HEK293 (cell line): ENCODE data around the gene DLEC1.

Experiments
- CTCF ChIA-PET: fragments of 350-600 bp; formaldehyde crosslinking; extraction: SDS; loops from one replicate; lab custom pipeline; 2021; ENCODE audit warnings: antibody characterized with exemption; lab: Yijun Ruan, JAX
- POLR2A ChIA-PET: fragments of 300-600 bp; formaldehyde crosslinking; extraction: SDS; loops from one replicate; lab custom pipeline; 2020; ENCODE audit warnings: antibody characterized with exemption, inconsistent platforms; lab: Yijun Ruan, JAX
- H3K27ac ChIP-seq: fragments of 200-500 bp; sonication (Bioruptor generic); 2 replicates; pipeline ENCODE4 v1.5.1; 2014; ENCODE audit warnings: low read depth, low read length, control low read depth, inconsistent platforms; ENCODE audit errors: extremely low read depth
- H3K36me3 ChIP-seq, 2 experiments: fragments of 200-500 bp in 1 of 2; sonication (Bioruptor generic) in 1 of 2; 1 replicate in 1 of 2; 2 replicates in 1 of 2; pipeline ENCODE4 v1.5.1; 2014 to 2017; ENCODE audit warnings: inconsistent platforms in 2 of 2, low read length in 2 of 2; ENCODE audit not compliant: control insufficient read depth in 2 of 2, insufficient read depth in 1 of 2
- H3K4me1 ChIP-seq: fragments of 200-500 bp; sonication (Bioruptor generic); 2 replicates; pipeline ENCODE4 v1.5.1; 2014; ENCODE audit warnings: mild to moderate bottlenecking, low read length, inconsistent platforms; ENCODE audit not compliant: control insufficient read depth, insufficient read depth
- H3K4me3 ChIP-seq: 2 replicates; pipeline ENCODE4 v1.5.1; 2011; ENCODE audit warnings: low read depth, mild to moderate bottlenecking, control low read depth, low read length, moderate library complexity
- H3K9me3 ChIP-seq: fragments of 200-500 bp; sonication (Bioruptor generic); 2 replicates; pipeline ENCODE4 v1.5.1; 2014; ENCODE audit warnings: low read depth, low read length, inconsistent platforms; ENCODE audit not compliant: control insufficient read depth, insufficient read depth
- BCL11B ChIP-seq: fragments of 450-650 bp; formaldehyde crosslinking; IDR thresholded peaks from 2 replicates; pipeline ENCODE4 v1.5.1; 2016; ENCODE audit warnings: low read depth, missing biosample characterization, missing genetic modification characterization
- EGR2 ChIP-seq: fragments of 450-650 bp; formaldehyde crosslinking; IDR thresholded peaks from 2 replicates; pipeline ENCODE4 v1.5.1; 2016; ENCODE audit warnings: low read depth, missing biosample characterization, missing genetic modification characterization
- KLF8 ChIP-seq: fragments of 450-650 bp; formaldehyde crosslinking; IDR thresholded peaks from 2 replicates; pipeline ENCODE4 v1.5.1; 2016; ENCODE audit warnings: missing biosample characterization, missing genetic modification characterization
- OSR2 ChIP-seq: fragments of 450-650 bp; formaldehyde crosslinking; IDR thresholded peaks from 2 replicates; pipeline ENCODE4 v1.5.1; 2016; ENCODE audit warnings: missing biosample characterization, missing genetic modification characterization
- SETDB1 ChIP-seq: IDR thresholded peaks from one replicate; pipeline ENCODE4 v1.6.1; 2017; ENCODE audit warnings: mild to moderate bottlenecking, low read length, moderate library complexity, mixed read lengths; ENCODE audit not compliant: insufficient read length
- SP2 ChIP-seq: fragments of 450-650 bp; formaldehyde crosslinking; IDR thresholded peaks from 2 replicates; pipeline ENCODE4 v1.5.1; 2016; ENCODE audit warnings: missing biosample characterization, missing genetic modification characterization
- ZNF274 ChIP-seq, 2 experiments: fragments of 200-500 bp in 1 of 2; fragments of 450-650 bp in 1 of 2; sonication (Bioruptor generic) in 1 of 2; formaldehyde crosslinking in 1 of 2; IDR thresholded peaks; 2 replicates each; pipeline versions ENCODE4 v1.5.1 to v1.6.1; 2014 to 2016; ENCODE audit warnings: borderline replicate concordance in 1 of 2, inconsistent platforms in 1 of 2, low read length in 1 of 2, missing biosample characterization in 1 of 2, missing genetic modification characterization in 1 of 2
- ZNF423 ChIP-seq: fragments of 450-650 bp; formaldehyde crosslinking; IDR thresholded peaks from 2 replicates; pipeline ENCODE4 v1.5.1; 2016; ENCODE audit warnings: missing biosample characterization, missing genetic modification characterization
- ZNF426 ChIP-seq: fragments of 450-650 bp; formaldehyde crosslinking; IDR thresholded peaks from 2 replicates; pipeline ENCODE4 v1.5.1; 2017; ENCODE audit warnings: missing biosample characterization, missing genetic modification characterization, mild to moderate bottlenecking, inconsistent platforms, moderate library complexity
- ZNF48 ChIP-seq: fragments of 450-650 bp; formaldehyde crosslinking; IDR thresholded peaks from 2 replicates; pipeline ENCODE4 v1.5.1; 2016; ENCODE audit warnings: missing biosample characterization, missing genetic modification characterization
- ZNF529 ChIP-seq: fragments of 450-650 bp; formaldehyde crosslinking; IDR thresholded peaks from 2 replicates; pipeline ENCODE4 v1.5.1; 2017; ENCODE audit warnings: missing genetic modification characterization, missing biosample characterization; ENCODE audit not compliant: insufficient replicate concordance
- ZNF571 ChIP-seq: fragments of 450-650 bp; formaldehyde crosslinking; IDR thresholded peaks from 2 replicates; pipeline ENCODE4 v1.5.0; 2017; ENCODE audit warnings: missing biosample characterization, missing genetic modification characterization
- ZNF677 ChIP-seq: fragments of 450-650 bp; IDR thresholded peaks from 2 replicates; pipeline ENCODE4 v1.5.0; 2018; ENCODE audit warnings: missing biosample characterization, mild to moderate bottlenecking, missing genetic modification characterization, moderate library complexity
- ZNF776 ChIP-seq: fragments of 450-650 bp; formaldehyde crosslinking; IDR thresholded peaks from 2 replicates; pipeline ENCODE4 v1.5.0; 2017; ENCODE audit warnings: missing biosample characterization, missing genetic modification characterization, borderline replicate concordance
- ZNF791 ChIP-seq: fragments of 450-650 bp; formaldehyde crosslinking; IDR thresholded peaks from 2 replicates; pipeline ENCODE4 v1.5.1; 2016; ENCODE audit warnings: missing biosample characterization, missing genetic modification characterization
- ZNF792 ChIP-seq: fragments of 450-650 bp; formaldehyde crosslinking; IDR thresholded peaks from 2 replicates; pipeline ENCODE4 v1.5.1; 2016; ENCODE audit warnings: missing biosample characterization, missing genetic modification characterization
- TF ChIP-seq, protein P1 (sequence below): fragments of 450-650 bp; formaldehyde crosslinking; IDR thresholded peaks from 2 replicates; pipeline ENCODE4 v1.5.1; 2016; ENCODE audit warnings: missing biosample characterization, missing genetic modification characterization, borderline replicate concordance
- TF ChIP-seq, protein P2 (sequence below): fragments of 450-650 bp; formaldehyde crosslinking; IDR thresholded peaks from 2 replicates; pipeline ENCODE4; 2016; ENCODE audit warnings: missing biosample characterization, missing genetic modification characterization
- TF ChIP-seq, protein P3 (sequence below): fragments of 450-650 bp; formaldehyde crosslinking; IDR thresholded peaks from 2 replicates; pipeline ENCODE4 v1.5.1; 2016; ENCODE audit warnings: missing biosample characterization, missing genetic modification characterization
- TF ChIP-seq, protein P4 (sequence below): fragments of 450-650 bp; formaldehyde crosslinking; IDR thresholded peaks from 2 replicates; pipeline ENCODE4 v1.5.1; 2016; ENCODE audit warnings: missing biosample characterization, missing genetic modification characterization

Gene DLEC1

DNA sequence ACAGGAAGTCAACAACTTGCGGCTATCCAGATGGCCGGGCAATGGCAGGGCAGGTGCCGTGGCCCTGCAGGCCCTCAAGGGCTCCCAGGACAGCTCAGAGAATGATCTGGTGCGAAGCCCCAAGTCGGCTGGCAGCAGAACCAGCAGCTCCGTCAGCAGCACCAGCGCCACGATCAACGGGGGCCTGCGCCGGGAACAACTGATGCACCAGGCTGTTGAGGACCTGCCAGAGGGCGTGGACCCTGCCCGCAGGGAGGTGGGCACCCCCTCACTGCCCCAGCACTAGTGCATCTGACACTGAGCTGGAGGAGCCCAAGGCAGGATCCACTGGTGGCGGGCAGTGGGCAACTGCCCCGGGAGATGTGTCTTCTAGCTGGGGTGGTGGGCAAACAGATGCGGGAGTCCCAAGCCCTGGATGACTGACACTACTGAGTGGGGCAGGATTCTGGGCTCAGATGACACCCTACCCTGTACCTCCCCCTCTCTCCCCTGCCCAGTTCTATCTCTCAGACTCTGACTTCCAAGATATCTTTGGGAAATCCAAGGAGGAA lies 32.5 kb upstream of the DLEC1 start:
- CTCF ChIA-PET: no interaction called here
- TF ChIP-seq, protein P1, sequence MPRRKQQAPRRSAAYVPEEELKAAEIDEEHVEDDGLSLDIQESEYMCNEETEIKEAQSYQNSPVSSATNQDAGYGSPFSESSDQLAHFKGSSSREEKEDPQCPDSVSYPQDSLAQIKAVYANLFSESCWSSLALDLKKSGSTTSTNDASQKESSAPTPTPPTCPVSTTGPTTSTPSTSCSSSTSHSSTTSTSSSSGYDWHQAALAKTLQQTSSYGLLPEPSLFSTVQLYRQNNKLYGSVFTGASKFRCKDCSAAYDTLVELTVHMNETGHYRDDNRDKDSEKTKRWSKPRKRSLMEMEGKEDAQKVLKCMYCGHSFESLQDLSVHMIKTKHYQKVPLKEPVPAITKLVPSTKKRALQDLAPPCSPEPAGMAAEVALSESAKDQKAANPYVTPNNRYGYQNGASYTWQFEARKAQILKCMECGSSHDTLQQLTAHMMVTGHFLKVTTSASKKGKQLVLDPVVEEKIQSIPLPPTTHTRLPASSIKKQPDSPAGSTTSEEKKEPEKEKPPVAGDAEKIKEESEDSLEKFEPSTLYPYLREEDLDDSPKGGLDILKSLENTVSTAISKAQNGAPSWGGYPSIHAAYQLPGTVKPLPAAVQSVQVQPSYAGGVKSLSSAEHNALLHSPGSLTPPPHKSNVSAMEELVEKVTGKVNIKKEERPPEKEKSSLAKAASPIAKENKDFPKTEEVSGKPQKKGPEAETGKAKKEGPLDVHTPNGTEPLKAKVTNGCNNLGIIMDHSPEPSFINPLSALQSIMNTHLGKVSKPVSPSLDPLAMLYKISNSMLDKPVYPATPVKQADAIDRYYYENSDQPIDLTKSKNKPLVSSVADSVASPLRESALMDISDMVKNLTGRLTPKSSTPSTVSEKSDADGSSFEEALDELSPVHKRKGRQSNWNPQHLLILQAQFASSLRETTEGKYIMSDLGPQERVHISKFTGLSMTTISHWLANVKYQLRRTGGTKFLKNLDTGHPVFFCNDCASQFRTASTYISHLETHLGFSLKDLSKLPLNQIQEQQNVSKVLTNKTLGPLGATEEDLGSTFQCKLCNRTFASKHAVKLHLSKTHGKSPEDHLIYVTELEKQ (tag by site-specific recombination): no peak
- no peaks in the 10 kb centered on the region for H3K9me3 ChIP-seq
- H3K36me3 ChIP-seq: peaks cover 0 to 4% of the 10 kb centered on the region in 2 experiments; a peak in 1 of 3 replicates
- no peak overlapping the region for H3K27ac ChIP-seq
- no peaks in the 10 kb centered on the region for H3K4me1 ChIP-seq
- POLR2A ChIA-PET: interaction anchor here (0.7 kb wide), 1 partner anchor 469 kb away, joined by 4 read pairs; no protein-coding TSS in a partner anchor
- H3K4me3 ChIP-seq: no peak overlapping the region

DNA sequence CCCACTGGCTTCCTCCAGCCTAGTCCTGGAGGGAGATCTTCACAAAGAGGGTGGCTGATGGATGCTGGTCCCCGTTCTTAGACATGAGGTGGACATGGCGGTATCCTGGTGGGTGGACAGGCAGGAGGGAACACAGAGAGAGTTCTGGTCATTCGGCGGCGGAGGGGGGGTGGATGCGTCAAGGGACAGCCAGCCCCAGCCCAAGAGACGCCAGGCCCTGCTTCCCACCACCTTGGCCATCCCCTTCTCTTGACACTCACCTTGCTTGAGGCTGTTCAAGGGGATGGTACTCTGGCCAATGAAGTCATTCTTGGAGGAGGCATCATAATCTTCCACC lies 31.3 kb upstream of the DLEC1 start:
- no peaks in the 10 kb centered on the region for H3K4me1 ChIP-seq
- no peak overlapping the region for H3K27ac ChIP-seq
- no peaks in the 10 kb centered on the region for H3K9me3 ChIP-seq
- H3K36me3 ChIP-seq: peaks cover 0 to 4% of the 10 kb centered on the region in 2 experiments; a peak in 1 of 3 replicates
- no peak for TF ChIP-seq BCL11B
- no peak for TF ChIP-seq SETDB1
- no peak for TF ChIP-seq ZNF792 (tag by site-specific recombination)
- no peak for TF ChIP-seq ZNF274 (IDR thresholded peaks at IDR 0.05; ENCODE audit: low read length)
- TF ChIP-seq ZNF274 (tag by site-specific recombination; IDR thresholded peaks at IDR 0.05; ENCODE audit: borderline replicate concordance): no peak
- no peak for TF ChIP-seq SP2 (tag by site-specific recombination)
- no peak overlapping the region for H3K4me3 ChIP-seq
- POLR2A ChIA-PET: no interaction called here
- CTCF ChIA-PET: interaction anchor here (0.7 kb wide), 1 partner anchor 11 kb away, joined by 3 read pairs; no protein-coding TSS in a partner anchor

DNA sequence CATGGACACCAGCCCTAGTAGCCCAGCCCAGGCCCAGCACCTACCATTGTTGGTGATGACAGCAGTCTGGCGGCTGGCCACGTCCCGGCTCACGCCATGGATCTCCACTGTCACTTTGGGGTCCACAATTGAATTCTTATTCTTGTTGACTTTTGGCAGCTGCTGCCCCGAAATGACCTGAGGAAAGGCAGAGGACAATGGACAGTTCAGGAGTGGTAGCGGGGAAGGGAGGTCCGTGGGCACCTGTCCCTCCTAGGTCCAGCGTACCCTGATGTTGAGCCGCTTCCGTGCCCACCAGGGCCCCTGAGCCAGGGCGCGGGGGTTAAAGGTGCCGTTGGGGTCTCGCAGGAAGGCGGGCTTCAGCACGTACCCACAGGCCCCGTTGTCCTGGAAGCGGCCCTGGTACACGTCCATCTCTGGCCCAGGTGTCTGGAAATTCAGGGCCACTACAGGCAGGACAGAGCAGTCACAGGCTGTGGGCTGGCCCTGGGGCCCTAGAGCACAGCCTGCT lies 30.8 kb upstream of the DLEC1 start:
- POLR2A ChIA-PET: no interaction called here
- CTCF ChIA-PET: no interaction called here
- Histone ChIP-seq H3K36me3 (peaks cover 0 to 4% of the 10 kb centered on the region in 2 experiments; a peak in 1 of 3 replicates), H3K4me1 (no peaks in the 10 kb centered on the region), H3K4me3 (no peak overlapping the region), H3K27ac (no peak overlapping the region), H3K9me3 (no peaks in the 10 kb centered on the region)
- TF ChIP-seq ZNF529 (tag by site-specific recombination): no peak
- no peak for TF ChIP-seq ZNF571 (tag by site-specific recombination)
- no peak for TF ChIP-seq ZNF791 (tag by site-specific recombination)
- TF ChIP-seq ZNF423 (tag by site-specific recombination): no peak
- no peak for TF ChIP-seq ZNF48 (tag by site-specific recombination)
- no peak for TF ChIP-seq EGR2 (tag by site-specific recombination)
- TF ChIP-seq, protein P2, sequence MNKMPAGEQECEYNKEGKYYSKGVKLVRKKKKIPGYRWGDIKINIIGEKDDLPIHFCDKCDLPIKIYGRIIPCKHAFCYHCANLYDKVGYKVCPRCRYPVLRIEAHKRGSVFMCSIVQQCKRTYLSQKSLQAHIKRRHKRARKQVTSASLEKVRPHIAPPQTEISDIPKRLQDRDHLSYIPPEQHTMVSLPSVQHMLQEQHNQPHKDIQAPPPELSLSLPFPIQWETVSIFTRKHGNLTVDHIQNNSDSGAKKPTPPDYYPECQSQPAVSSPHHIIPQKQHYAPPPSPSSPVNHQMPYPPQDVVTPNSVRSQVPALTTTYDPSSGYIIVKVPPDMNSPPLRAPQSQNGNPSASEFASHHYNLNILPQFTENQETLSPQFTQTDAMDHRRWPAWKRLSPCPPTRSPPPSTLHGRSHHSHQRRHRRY (tag by site-specific recombination): no peak
- no peak for TF ChIP-seq KLF8
- TF ChIP-seq ZNF776 (tag by site-specific recombination): no peak
- TF ChIP-seq, protein P3, sequence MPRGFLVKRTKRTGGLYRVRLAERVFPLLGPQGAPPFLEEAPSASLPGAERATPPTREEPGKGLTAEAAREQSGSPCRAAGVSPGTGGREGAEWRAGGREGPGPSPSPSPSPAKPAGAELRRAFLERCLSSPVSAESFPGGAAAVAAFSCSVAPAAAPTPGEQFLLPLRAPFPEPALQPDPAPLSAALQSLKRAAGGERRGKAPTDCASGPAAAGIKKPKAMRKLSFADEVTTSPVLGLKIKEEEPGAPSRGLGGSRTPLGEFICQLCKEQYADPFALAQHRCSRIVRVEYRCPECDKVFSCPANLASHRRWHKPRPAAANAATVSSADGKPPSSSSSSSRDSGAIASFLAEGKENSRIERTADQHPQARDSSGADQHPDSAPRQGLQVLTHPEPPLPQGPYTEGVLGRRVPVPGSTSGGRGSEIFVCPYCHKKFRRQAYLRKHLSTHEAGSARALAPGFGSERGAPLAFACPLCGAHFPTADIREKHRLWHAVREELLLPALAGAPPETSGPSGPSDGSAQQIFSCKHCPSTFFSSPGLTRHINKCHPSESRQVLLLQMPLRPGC (tag by site-specific recombination): no peak
- no peak for TF ChIP-seq ZNF677
- TF ChIP-seq, protein P4, sequence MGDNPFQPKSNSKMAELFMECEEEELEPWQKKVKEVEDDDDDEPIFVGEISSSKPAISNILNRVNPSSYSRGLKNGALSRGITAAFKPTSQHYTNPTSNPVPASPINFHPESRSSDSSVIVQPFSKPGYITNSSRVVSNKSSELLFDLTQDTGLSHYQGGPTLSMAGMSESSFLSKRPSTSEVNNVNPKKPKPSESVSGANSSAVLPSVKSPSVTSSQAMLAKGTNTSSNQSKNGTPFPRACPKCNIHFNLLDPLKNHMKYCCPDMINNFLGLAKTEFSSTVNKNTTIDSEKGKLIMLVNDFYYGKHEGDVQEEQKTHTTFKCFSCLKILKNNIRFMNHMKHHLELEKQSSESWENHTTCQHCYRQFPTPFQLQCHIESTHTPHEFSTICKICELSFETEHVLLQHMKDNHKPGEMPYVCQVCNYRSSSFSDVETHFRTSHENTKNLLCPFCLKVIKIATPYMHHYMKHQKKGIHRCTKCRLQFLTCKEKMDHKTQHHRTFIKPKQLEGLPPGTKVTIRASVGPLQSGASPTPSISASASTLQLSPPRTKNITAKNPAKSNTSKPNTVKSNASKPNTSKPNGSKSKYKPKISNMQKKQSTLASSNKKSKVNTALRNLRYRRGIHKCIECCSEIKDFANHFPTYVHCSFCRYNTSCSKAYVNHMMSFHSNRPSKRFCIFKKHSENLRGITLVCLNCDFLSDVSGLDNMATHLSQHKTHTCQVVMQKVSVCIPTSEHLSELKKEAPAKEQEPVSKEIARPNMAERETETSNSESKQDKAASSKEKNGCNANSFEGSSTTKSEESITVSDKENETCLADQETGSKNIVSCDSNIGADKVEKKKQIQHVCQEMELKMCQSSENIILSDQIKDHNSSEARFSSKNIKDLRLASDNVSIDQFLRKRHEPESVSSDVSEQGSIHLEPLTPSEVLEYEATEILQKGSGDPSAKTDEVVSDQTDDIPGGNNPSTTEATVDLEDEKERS: no peak
- TF ChIP-seq ZNF426: no peak
- TF ChIP-seq OSR2 (tag by site-specific recombination): no peak
